Osteocyte (in vitro differentiated cells): Measurements from ENCODE around the gene OTOF. TPM values are rescaled to one million over a fixed set of nuclear protein-coding genes. Genes with fewer than 3 reads are reported as not detected.

Experiments used
- DNase-seq: peaks from one replicate; pipeline ENCODE4 v3.0.0; 2021; ENCODE audit warnings: mixed read lengths; ENCODE audit not compliant: unreplicated experiment; ENCODE audit errors: extremely low spot score
- H3K27ac Mint-ChIP-seq: one replicate; pipeline ENCODE4 v1.8.0; 2021; ENCODE audit warnings: mild to moderate bottlenecking, mixed read lengths; ENCODE audit not compliant: unreplicated experiment
- H3K27me3 Mint-ChIP-seq: one replicate; pipeline ENCODE4 v1.8.0; 2021; ENCODE audit warnings: mixed read lengths; ENCODE audit not compliant: unreplicated experiment
- H3K36me3 Mint-ChIP-seq: one replicate; pipeline ENCODE4 v1.8.0; 2021; ENCODE audit warnings: mixed read lengths; ENCODE audit not compliant: unreplicated experiment
- H3K4me1 Mint-ChIP-seq: one replicate; pipeline ENCODE4 v1.8.0; 2021; ENCODE audit warnings: mixed read lengths; ENCODE audit not compliant: unreplicated experiment
- H3K4me3 Mint-ChIP-seq: one replicate; pipeline ENCODE4 v1.8.0; 2021; ENCODE audit warnings: mild to moderate bottlenecking, moderate library complexity, mixed read lengths; ENCODE audit not compliant: unreplicated experiment
- H3K9me3 Mint-ChIP-seq: one replicate; pipeline ENCODE4 v1.8.0; 2021; ENCODE audit warnings: mixed read lengths; ENCODE audit not compliant: unreplicated experiment
- CTCF ChIP-seq: fragments of 200-600 bp; sonication (generic); IDR thresholded peaks from 2 replicates; pipeline ENCODE4 v1.5.0; 2021; ENCODE audit warnings: antibody characterized with exemption, mild to moderate bottlenecking, moderate library complexity
- total RNA-seq: library from RNA; stranded (reverse); gene quantifications from 2 replicates; pipeline ENCODE4 v1.2.1, GENCODE V29; 2021

Gene OTOF
- total RNA-seq, 1 donor from 2014 or later: not detected

GRCh38 chr2:26511466-26511865, 33.5 kb upstream of the OTOF start:
- Mint-ChIP-seq H3K9me3 (no peaks in the 10 kb centered on the region), H3K27ac (no peak overlapping the region), H3K4me3 (no peak overlapping the region), H3K36me3 (no peaks in the 10 kb centered on the region), H3K27me3 (peaks cover 37% of the 10 kb centered on the region), H3K4me1 (no peaks in the 10 kb centered on the region)
- TF ChIP-seq CTCF: no peak
- DNase-seq: no peak

- no peak for TF ChIP-seq CTCF
- H3K4me3 Mint-ChIP-seq: no peak overlapping the region
- H3K27me3 Mint-ChIP-seq: peaks cover 37% of the 10 kb centered on the region
- no peaks in the 10 kb centered on the region for H3K9me3 Mint-ChIP-seq
- no peaks in the 10 kb centered on the region for H3K4me1 Mint-ChIP-seq
- no peak for DNase-seq
- no peaks in the 10 kb centered on the region for H3K36me3 Mint-ChIP-seq
- H3K27ac Mint-ChIP-seq: no peak overlapping the region
Observed at GRCh38 chr2:26510344-26510973, 32.5 kb upstream of the OTOF start.

DNA sequence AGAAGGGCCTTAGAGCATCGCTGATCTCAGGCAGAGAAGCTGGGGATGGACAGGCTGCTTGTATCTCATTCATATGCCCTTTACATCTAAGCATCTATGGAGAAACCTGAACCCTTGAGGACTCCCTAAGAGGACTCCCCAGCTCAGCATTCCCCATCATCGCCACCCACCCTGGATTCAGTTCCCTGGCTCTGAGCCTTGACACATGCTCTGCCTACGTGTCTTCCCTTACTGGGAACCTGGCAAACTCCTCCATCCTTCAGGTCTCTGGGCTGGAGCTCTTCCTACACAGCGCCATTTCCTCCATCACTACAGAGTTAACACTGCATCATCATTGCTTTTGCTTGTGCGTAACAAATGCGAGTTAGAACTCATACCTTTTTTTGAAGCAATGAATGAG, 31.2 kb upstream of the OTOF start:
- Mint-ChIP-seq H3K36me3 (no peaks in the 10 kb centered on the region), H3K27ac (no peak overlapping the region), H3K4me1 (no peaks in the 10 kb centered on the region), H3K4me3 (no peak overlapping the region), H3K27me3 (peaks cover 38% of the 10 kb centered on the region), H3K9me3 (no peaks in the 10 kb centered on the region)
- DNase-seq: no peak
- no peak for TF ChIP-seq CTCF

DNA sequence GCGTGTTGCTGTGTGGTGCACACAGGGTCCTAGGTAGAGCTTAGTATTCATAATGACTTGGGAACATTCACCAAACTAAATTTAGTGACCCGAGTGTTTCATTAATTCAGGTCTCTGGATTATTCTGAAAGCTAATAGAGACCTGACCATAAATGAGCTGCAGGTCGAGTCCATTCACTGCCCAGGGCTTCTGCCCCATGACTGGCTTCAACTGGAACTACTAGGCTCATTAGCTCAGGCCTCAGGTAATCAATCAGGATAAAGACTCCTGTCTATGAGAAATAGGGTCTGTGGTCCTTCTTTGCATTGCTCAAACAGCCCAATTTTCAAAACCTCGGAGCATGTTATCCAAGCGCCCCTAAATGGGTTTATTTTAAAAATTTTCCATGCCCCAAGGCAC, 30.0 kb upstream of the OTOF start:
- Mint-ChIP-seq H3K27ac (no peak overlapping the region), H3K4me3 (no peak overlapping the region), H3K27me3 (peaks cover 36% of the 10 kb centered on the region), H3K9me3 (no peaks in the 10 kb centered on the region), H3K4me1 (peaks cover 2% of the 10 kb centered on the region), H3K36me3 (no peaks in the 10 kb centered on the region)
- no peak for DNase-seq
- no peak for TF ChIP-seq CTCF

- H3K4me3 Mint-ChIP-seq: no peak overlapping the region
- peaks cover 29% of the 10 kb centered on the region for H3K27me3 Mint-ChIP-seq
- H3K36me3 Mint-ChIP-seq: no peaks in the 10 kb centered on the region
- no peak for DNase-seq
- no peak overlapping the region for H3K27ac Mint-ChIP-seq
- no peak for TF ChIP-seq CTCF
- H3K9me3 Mint-ChIP-seq: no peaks in the 10 kb centered on the region
- peaks cover 2% of the 10 kb centered on the region for H3K4me1 Mint-ChIP-seq
Observed at GRCh38 chr2:26507088-26507487, 29.2 kb upstream of the OTOF start.
